NCI-H526 (cell line): ENCODE measurements around the gene CTSZ.

Experiments
- DNase-seq, 2 experiments: peaks; one replicate each; lab custom pipeline; 2025; lab: John Stamatoyannopoulos, UW

CTSZ gene

GRCh38 chr20:59031564-59032022, 24.5 kb upstream of the CTSZ start:
- peak in 1 of 2 experiments; percentile 47 for DNase-seq

- no peak for DNase-seq
These were observed 24.0 kb upstream of the CTSZ start for GRCh38 chr20:59030911-59031563.

GRCh38 chr20:59028812-59029211, 21.8 kb upstream of the CTSZ start:
- no peak for DNase-seq

- DNase-seq, result no peak
These were observed 20.8 kb upstream of the CTSZ start for GRCh38 chr20:59027741-59028320.

GRCh38 chr20:59026904-59027740, 20.1 kb upstream of the CTSZ start:
- DNase-seq, result no peak

- no peak for DNase-seq
These were observed 18.5 kb upstream of the CTSZ start for GRCh38 chr20:59025511-59025910.

GRCh38 chr20:59025086-59025485, 18.0 kb upstream of the CTSZ start:
- DNase-seq, result no peak

GRCh38 chr20:59024111-59024530, 17.1 kb upstream of the CTSZ start:
- no peak for DNase-seq

GRCh38 chr20:59023616-59024015, 16.6 kb upstream of the CTSZ start:
- DNase-seq, result no peak

GRCh38 chr20:59022754-59023153, 15.7 kb upstream of the CTSZ start:
- no peak for DNase-seq

- DNase-seq, result no peak
These were observed 14.0 kb upstream of the CTSZ start for GRCh38 chr20:59020938-59021551.

GRCh38 chr20:59019217-59019616, 12.2 kb upstream of the CTSZ start, which contains the start of gene TUBB1:
TUBB1 (plus strand) TSS chr20:59019429; CDS start chr20:59019523, 94 bp downstream.
- no peak for DNase-seq

GRCh38 chr20:59018817-59019216, 11.8 kb upstream of the CTSZ start:
- DNase-seq, result no peak

GRCh38 chr20:59017493-59018231, 10.6 kb upstream of the CTSZ start:
- no peak for DNase-seq

GRCh38 chr20:59016795-59017492, 9.9 kb upstream of the CTSZ start:
- DNase-seq, result no peak

GRCh38 chr20:59015812-59016711, 9.0 kb upstream of the CTSZ start:
- no peak for DNase-seq

GRCh38 chr20:59015411-59015810, 8.4 kb upstream of the CTSZ start:
- no peak for DNase-seq

- no peak for DNase-seq
These were observed 7.8 kb upstream of the CTSZ start for GRCh38 chr20:59014680-59015389.

- DNase-seq, result no peak
These were observed 7.0 kb upstream of the CTSZ start for GRCh38 chr20:59013959-59014608.
